ENCODE measurements around the gene SLC39A9. TPM values are rescaled to one million over a fixed set of nuclear protein-coding genes. Genes with fewer than 3 reads are reported as not detected.

The SLC39A9 gene
- total RNA-seq, 4 donors from 2014 or later, result 37.6 to 46.3 (median 42.3) TPM

DNA sequence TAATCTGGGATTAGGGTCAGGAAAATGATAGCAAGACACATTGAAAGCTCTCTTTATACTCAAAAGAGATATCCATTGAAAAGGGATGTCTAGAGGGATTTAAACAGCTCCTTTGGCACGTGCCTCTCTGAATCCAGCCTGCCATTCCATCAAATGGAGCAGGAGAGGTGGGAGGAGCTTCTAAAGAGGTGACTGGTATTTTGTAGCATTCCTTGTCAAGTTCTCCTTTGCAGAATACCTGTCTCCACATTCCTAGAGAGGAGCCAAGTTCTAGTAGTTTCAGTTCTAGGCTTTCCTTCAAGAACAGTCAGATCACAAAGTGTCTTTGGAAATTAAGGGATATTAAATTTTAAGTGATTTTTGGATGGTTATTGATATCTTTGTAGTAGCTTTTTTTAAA lies 60.6 kb downstream of the SLC39A9 start:
- peaks cover 15 to 73% (median 49%) of the 10 kb centered on the region in 4 donors for H3K36me3 ChIP-seq
- intact Hi-C loops (cut with DNase I), result no loop called here
- H3K27me3 ChIP-seq, result no peaks in the 10 kb centered on the region
- TF ChIP-seq POLR2A (IDR thresholded peaks at IDR 0.05; ENCODE audit: low read depth) (no peak), EP300 (IDR thresholded peaks at IDR 0.05) (no peak)
- TF ChIP-seq, protein P1, sequence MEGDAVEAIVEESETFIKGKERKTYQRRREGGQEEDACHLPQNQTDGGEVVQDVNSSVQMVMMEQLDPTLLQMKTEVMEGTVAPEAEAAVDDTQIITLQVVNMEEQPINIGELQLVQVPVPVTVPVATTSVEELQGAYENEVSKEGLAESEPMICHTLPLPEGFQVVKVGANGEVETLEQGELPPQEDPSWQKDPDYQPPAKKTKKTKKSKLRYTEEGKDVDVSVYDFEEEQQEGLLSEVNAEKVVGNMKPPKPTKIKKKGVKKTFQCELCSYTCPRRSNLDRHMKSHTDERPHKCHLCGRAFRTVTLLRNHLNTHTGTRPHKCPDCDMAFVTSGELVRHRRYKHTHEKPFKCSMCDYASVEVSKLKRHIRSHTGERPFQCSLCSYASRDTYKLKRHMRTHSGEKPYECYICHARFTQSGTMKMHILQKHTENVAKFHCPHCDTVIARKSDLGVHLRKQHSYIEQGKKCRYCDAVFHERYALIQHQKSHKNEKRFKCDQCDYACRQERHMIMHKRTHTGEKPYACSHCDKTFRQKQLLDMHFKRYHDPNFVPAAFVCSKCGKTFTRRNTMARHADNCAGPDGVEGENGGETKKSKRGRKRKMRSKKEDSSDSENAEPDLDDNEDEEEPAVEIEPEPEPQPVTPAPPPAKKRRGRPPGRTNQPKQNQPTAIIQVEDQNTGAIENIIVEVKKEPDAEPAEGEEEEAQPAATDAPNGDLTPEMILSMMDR (IDR thresholded peaks at IDR 0.05), result no peak
- 76% methylated on average over 1 of the region's 1 CpG for WGBS
- no peaks in the 10 kb centered on the region for H3K9me3 ChIP-seq
- H3K27ac ChIP-seq (replicated peaks in 1 of 4), result no peak overlapping the region
- H3K4me1 ChIP-seq, result no peaks in the 10 kb centered on the region
- no peak overlapping the region for H3K4me3 ChIP-seq
- no peak for DNase-seq (ENCODE audit: extremely low spot score)

DNA sequence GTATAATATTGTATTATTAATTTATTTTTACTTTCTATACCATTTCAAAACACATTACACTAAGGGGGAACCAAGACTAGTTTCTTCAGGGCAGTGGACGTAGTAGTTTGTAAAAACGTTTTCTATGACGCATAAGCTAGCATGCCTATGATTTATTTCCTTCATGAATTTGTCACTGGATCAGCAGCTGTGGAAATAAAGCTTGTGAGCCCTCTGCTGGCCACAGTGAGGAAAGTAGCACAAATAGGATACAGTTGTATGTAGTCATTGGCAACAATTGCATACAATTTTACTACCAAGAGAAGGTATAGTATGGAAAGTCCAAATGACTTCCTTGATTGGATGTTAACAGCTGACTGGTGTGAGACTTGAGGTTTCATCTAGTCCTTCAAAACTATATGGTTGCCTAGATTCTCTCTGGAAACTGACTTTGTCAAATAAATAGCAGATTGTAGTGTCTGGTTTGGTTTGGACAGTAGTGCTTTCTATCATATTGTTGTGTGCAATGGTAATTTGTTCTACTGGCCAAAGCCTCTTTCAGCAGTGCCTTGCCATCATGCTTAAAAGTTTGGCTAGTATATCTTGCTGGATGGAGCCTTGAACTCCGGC lies 61.7 kb downstream of the SLC39A9 start:
- Histone ChIP-seq H3K27me3 (no peaks in the 10 kb centered on the region), H3K36me3 (peaks cover 15 to 62% (median 44%) of the 10 kb centered on the region in 4 donors), H3K4me1 (no peaks in the 10 kb centered on the region), H3K4me3 (no peak overlapping the region), H3K27ac (replicated peaks in 1 of 4) (no peak overlapping the region), H3K9me3 (no peaks in the 10 kb centered on the region)
- DNase-seq (ENCODE audit: extremely low spot score), result no peak
- TF ChIP-seq POLR2AphosphoS5 (IDR thresholded peaks at IDR 0.05) (peak in 1 of 2 donors; percentile 43), EP300 (IDR thresholded peaks at IDR 0.05) (no peak), POLR2A (IDR thresholded peaks at IDR 0.05; ENCODE audit: low read depth) (no peak)
- TF ChIP-seq, protein P1 (IDR thresholded peaks at IDR 0.05), result peak; percentile 72 to 83 (median 75)
- WGBS, result 26% methylated on average over 4 of the region's 4 CpGs
- intact Hi-C loops (cut with DNase I), result loop anchor here (5.0 to 10.0 kb wide), 2 partner anchors 218 to 335 kb away; no protein-coding TSS in a partner anchor

DNA sequence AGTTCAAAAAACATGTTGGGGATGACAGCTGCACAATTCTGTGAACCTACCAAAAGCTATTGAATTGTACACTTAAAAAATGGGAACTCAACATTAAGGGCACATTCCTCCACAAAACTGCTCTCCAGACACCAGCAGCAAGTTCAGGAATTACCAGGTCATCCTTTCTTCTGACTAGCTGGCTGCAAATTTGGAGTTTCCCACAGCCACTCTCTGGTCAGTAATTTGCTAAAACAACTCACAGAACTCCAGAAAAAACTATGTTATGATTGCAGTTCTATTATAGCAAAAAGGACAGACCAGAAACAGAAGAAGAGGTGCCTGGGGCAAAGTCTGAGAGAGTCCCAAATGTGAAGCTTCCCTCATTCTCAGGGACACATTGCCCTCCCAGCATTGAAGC lies 65.9 kb downstream of the SLC39A9 start:
- Histone ChIP-seq H3K27me3 (no peaks in the 10 kb centered on the region), H3K9me3 (no peaks in the 10 kb centered on the region), H3K27ac (replicated peaks in 1 of 4) (no peak overlapping the region), H3K4me3 (no peak overlapping the region), H3K4me1 (no peaks in the 10 kb centered on the region), H3K36me3 (peaks cover 0 to 20% (median 7%) of the 10 kb centered on the region in 4 donors)
- intact Hi-C loops (cut with DNase I), result loop anchor here (5.0 to 10.0 kb wide), 2 partner anchors 222 to 340 kb away; no protein-coding TSS in a partner anchor
- TF ChIP-seq, protein P1 (IDR thresholded peaks at IDR 0.05), result no peak
- no peak for TF ChIP-seq EP300 (IDR thresholded peaks at IDR 0.05)
- no peak for DNase-seq (ENCODE audit: extremely low spot score)

DNA sequence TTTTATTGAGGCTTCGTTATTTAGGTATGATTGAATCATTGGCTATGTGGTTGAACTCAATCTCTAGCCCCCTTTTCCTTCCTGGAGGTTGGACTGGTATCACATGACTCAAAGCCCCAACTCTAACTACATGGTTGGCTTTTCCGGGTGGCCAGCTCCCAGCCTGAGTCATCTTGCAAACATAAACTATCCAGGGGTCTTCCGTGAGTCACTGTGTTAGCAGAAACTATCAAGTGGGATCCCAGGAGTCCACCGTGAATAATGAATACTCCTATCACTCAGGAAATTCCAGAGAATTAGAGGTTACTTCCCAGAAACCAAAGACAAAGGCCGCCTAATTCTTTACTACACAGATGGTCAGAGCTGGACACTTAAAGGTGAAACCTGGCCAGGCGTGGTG lies 66.3 kb downstream of the SLC39A9 start:
- H3K4me3 ChIP-seq, result no peak overlapping the region
- H3K36me3 ChIP-seq, result peaks cover 0 to 18% (median 7%) of the 10 kb centered on the region in 4 donors
- no peaks in the 10 kb centered on the region for H3K9me3 ChIP-seq
- H3K4me1 ChIP-seq, result no peaks in the 10 kb centered on the region
- H3K27me3 ChIP-seq, result no peaks in the 10 kb centered on the region
- DNase-seq (ENCODE audit: extremely low spot score), result no peak
- 75% methylated on average over 6 of the region's 6 CpGs for WGBS
- H3K27ac ChIP-seq (replicated peaks in 1 of 4), result no peak overlapping the region
- intact Hi-C loops (cut with DNase I), result loop anchor here (5.0 to 10.0 kb wide), 2 partner anchors 223 to 340 kb away; no protein-coding TSS in a partner anchor
- TF ChIP-seq POLR2A (IDR thresholded peaks at IDR 0.05; ENCODE audit: low read depth) (no peak), EP300 (IDR thresholded peaks at IDR 0.05) (no peak), POLR2AphosphoS5 (IDR thresholded peaks at IDR 0.05) (no peak)
- TF ChIP-seq, protein P1 (IDR thresholded peaks at IDR 0.05), result no peak

DNA sequence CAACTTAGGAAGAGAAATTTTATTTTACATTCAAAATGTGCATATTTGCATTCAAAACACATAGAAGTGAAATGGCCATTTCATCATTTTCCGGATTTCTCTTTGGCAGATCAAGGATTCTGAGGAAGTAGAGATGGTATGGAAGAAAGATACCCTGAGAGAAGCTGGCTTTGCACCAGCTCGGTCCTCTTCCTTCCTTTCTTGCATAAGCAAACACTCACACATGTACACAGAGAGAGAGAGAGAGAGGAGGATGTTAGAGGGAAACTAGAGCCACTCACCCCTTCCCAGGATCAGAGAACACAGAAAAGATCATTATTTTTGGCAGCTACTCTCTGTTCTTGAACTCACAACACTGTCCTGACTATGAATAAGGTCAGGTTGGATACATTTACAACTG lies 70.5 kb downstream of the SLC39A9 start:
- TF ChIP-seq POLR2A (IDR thresholded peaks at IDR 0.05; ENCODE audit: low read depth) (no peak), POLR2AphosphoS5 (IDR thresholded peaks at IDR 0.05) (no peak), EP300 (IDR thresholded peaks at IDR 0.05) (no peak)
- TF ChIP-seq, protein P1 (IDR thresholded peaks at IDR 0.05), result no peak
- Histone ChIP-seq H3K4me3 (no peak overlapping the region), H3K27ac (replicated peaks in 1 of 4) (no peak overlapping the region), H3K27me3 (no peaks in the 10 kb centered on the region), H3K4me1 (no peaks in the 10 kb centered on the region), H3K9me3 (no peaks in the 10 kb centered on the region), H3K36me3 (no peaks in the 10 kb centered on the region)
- no peak for DNase-seq (ENCODE audit: extremely low spot score)
- 48% methylated on average over 2 of the region's 2 CpGs for WGBS
- intact Hi-C loops (cut with DNase I), result loop anchor here (10.0 kb wide), 1 partner anchor 344 kb away; no protein-coding TSS in a partner anchor
